Islet of Langerhans (tissue), 1 donor: Measurements from ENCODE around the gene TGM2.
"Not testable (repeated sequence)": the region's sequence is repeated elsewhere in the genome, so short reads cannot be mapped to it uniquely, and the experiment has no call there.

Experiments
- FAIRE-seq: peaks from one replicate; lab custom pipeline; 2011; peaks lifted over from hg19 to GRCh38; lab: Jason Lieb, UNC

TGM2 gene

DNA sequence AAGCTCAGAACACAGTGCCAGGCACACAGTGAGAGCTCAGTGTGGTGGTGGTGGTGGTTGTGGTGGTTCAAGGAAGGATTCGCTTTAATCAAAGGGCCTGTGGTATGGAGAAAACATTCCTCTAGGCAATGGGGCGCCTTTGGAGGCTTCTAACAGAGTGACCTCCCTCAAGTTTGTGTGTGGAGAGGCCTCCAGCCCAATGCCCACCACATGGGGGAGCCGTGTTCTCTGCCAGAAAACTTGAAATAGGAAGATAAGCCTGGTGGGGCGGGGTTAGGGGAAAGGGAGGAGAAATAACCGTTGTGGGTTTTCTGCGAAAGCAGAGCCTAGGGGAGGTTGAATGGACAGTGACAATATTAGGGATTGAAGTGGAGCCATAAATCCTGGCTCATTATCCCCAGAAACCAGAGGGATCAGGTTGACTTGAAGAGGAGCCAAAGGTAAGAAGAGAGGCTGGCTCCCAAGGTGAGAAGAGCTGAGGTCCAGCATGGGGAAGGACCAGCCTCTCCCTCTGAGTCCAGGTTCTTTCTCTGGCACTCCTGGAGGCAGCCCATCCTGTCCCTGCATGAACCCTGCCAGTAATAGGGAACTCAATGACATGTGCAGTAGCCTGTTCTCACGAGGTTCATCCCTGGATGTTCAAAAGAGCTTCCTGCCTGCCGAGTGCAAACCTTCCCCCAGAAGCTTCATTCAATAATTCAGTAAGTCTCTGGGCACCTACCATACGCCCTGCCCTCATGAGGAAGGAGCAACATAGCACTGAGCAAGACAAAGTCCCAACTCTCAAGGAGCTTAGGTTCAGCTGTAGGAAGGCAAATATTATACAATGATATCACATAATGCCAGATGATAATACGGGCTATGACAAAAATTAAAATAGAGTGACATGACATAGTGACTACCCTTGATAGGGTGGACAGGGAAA is 51.4 kb downstream of the TGM2 start:
- FAIRE-seq: no peak

DNA sequence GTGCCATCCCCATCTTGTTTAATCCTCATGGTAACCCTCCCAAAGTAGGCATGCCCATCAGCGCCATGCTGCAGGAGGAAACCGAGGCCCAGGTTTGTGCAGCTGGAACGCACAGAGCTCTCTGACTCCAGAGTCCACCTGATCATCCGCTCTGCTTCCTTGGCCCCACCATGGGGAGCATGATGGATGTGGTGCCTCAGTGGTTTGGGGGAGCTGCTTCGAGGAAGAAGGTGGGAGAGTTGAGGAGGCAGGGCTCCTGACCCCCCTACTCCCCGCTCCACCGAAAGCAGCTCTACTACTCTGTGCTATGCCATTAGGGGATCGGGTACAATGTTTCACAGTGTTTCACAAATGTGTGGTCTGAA is 52.2 kb downstream of the TGM2 start:
- FAIRE-seq: no peak

DNA sequence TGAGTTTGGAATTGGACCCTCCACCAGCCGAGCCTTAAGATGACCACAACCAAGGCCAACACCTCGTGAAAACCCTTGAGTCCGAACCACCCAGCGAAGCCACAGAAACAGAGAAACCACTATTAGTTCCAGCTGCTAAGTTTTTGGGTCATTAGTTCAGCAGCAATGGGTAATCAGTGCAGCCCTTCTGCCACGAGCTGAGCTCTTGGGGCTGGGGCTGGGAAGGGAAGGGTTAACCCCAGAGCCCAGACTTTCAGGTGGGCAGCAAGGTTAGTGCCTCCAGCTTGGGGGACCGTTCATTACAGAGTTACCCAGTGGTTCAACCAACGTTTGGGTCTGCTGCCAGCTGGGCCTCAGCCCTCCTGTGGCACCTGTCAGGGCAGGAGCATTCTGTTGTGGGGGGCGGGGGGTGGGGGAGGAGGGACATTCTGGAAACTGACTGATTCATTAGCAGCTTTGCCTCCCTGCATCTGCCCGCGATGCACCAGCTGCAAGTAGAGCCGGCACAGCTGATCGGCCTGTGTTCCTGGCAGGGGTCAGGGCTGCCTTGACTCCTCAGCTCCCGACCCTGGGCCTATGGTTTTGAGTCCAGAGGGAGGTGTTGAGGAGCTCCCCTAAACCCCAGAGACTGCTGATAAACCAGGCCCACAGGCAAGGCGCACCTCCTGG is 52.7 kb downstream of the TGM2 start:
- FAIRE-seq: no peak

DNA sequence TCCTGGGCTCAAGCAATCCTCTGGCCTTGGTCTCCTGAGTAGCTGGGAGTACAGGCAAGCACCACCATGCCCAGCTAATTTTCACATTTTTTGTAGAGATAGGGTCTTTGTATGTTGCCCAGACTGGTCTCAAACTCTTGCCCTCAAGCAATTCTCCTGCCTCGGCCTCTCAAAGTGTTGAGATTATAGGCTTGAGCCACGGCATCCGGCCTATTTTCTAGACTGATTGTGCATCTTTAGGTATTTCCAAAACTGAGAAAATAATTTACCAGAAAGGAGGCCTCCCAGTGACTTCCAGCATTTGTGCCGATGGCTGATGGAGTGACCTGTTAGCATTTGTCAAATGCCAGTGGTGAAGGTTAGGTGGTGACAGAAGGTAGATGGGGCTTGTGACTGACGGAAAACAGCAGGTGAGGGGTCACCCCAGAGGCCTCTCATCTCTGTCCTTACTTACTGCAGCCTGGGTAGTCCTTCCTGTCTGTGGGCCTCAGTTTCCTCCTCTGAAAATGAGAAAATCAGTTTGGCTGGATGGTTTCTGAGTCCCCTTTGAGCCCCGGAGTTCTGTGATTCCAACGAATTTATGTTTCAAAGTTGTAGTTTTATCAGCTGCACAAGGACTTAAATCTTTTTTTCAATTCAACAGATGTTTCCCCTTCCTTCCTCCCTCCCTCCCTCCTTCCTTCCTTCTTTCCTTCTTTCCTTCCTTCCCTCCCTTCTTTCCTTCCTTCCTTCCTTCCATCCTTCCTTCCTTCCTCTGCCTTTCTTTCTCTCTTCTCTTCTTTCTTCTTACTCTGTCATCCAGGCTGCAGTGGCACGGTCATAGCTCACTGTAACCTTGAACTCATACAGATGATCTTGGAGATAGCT is 53.5 kb downstream of the TGM2 start:
- FAIRE-seq: no peak

DNA sequence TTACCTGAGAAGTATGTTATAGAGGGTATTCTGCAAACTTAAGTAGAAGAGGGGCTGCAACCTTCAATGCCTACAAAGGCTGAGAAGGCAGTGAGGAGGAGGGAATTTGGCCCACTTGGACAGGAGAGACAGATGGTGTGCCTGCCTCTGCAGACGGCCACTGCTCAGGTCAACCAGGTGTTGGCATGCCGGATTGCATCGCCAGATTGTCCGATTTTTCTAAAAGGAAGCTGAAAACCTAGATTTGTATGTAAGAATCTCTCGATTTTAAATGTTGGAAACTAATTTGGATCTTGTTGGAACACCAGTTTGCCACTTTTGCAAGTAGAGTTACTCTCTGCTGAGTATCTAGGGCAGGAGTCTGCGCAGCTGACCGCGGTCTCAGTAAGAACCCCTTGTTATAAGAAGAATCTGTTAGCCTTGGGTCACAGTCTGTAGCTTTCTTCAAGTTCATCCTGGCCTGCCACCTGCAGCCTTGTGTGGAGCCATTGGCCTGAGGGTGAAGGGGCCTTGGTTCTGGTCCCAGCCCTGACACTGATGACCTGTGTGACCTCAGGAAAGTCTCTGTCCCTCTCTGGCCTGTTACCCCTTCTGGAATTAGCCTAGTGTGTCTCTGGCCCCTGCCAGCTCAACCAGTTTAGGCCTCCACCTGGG is 54.4 kb downstream of the TGM2 start:
- FAIRE-seq: no peak

DNA sequence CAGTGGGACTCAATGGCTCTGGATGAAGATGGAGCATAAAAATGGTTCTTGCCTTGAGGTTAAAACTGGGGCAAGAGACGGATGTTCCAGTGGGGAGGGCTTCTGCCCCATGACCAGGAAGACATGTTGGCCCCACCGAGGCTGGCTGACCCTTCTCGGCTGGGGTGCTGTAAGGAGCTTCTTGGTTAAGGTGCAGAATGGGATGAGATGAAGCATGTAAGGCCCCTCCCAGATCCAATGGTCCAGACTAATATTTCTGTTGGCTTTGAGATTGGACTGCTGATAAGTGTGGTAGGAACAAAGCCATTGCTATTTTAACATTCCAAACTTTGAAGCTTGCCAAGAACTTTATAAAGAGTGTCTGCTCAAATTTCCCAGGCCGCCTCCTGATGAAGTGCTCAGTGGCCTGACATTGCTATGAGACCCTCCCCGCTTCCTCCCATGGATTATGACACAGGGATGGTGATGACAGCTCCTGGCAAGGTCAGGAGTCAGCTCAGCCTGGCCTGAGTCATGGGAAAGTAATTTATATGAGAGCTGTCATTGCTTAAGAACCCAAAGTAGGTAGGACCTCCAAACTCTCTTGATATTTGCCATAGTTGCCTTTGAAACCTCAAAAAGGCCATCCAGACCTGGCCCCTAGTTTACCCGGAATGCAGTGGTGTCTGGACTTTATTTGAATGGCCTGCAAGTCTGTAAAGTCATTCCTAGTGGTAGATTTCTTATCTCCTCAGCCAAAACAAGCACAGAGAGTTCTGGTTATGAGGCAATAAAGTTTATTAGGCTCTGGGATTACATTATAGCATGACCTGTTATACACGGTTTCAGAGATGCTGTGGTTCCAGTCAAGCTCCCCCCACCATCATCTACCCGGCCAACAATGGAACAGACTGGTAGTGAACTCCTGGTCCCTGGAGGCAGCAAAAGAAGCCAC is 55.2 kb downstream of the TGM2 start:
- FAIRE-seq: no peak

DNA sequence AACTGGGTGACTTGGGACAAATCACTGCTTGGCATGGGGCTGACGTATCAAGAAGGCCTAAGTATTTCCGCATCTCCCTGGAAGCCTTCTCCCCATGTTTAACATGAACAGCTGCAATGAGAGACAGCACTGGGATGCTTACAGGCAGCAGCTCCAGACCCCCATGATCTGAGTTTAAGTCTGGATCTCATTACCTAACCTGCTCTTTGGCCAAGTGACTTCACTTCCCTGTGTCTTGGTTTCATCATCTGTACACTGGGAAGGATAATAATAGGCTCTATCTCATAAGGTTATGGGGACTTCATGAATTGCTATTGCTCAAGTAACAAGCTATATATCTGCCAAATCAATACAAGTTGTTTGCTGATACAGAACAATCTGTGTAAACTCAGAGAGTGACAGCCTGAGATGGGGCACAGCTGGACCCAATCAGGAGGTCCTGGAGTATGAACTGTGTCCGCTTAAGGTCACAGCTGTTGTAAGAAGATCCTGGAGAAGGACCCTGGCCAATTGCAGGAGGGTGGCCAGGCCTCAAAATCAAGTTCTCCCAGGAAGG is 56.0 kb downstream of the TGM2 start:
- FAIRE-seq: no peak

DNA sequence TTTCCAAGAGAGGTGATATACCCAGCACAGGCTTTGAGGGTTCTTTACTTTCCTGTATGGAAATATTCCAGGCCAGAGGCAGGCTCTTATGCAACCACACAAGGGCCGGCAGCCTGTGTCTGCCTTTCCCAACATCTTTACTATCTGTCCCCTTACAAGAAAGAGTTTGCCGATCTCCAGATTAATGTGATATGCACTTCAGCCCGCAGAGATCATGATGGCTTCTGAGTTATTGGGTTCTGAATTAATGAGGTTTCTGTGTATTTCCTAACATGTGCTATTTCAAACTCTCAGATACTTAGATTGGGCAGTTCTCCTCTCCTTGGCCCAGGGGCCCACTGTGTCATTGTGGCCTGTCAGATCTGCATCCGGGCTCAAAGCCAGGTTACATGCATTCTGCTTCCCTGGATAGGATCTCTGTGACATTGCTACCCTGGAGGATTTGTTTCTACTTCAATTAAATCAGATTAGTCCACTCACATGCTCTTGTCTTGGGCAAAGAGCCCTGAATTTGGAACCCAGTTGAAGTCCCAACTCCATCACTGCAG is 56.6 kb downstream of the TGM2 start:
- FAIRE-seq: no peak

DNA sequence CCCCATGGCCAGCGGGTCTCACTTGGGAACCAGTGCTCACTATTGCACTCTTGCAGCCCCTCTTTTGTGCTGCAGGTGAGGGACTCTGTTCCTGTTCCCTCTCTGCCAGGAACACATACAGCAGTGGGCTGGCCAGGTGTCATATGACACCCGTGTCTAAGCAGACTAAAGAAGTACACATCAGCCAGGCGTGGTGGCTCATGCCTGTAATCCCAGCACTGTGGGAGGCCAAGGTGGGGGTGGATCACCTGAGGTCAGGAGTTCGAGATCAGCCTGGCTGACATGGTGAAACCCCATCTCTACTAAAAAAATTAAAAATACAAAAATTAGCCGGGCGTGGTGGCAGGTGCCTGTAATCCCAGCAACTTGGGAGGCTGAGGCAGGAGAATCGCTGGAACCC is 57.2 kb downstream of the TGM2 start:
- not testable (repeated sequence) for FAIRE-seq

DNA sequence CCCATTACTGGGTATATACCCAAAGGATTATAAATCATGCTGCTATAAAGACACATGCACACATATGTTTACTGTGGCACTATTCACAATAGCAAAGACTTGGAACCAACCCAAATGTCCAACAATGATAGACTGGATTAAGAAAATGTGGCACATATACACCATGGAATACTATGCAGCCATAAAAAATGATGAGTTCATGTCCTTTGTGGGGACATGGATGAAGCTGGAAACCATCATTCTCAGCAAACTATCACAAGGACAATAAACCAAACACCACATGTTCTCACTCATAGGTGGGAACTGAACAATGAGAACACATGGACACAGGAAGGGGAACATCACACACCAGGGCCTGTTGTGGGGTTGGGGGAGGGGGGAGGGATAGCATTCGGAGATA is 57.7 kb downstream of the TGM2 start:
- FAIRE-seq: not testable (repeated sequence)

DNA sequence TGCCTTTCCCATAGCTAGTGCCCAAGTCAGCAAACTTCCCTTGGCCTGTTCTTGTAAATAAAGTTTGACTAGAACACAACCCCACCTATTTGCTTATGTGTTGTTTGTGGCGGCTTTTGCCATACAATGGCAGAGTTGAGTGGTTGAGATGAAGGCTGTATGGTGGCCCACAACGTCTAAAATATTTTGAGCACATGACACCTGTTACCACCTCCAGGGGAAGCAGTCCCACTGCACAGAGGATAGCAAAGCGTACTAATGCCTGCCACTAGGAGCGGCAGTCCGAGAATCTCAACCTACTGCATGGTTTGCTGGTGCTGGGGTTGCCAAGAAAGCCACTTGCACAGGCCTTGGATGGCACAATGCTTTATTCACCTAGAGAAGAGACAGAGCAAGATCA is 58.6 kb downstream of the TGM2 start:
- no peak for FAIRE-seq

DNA sequence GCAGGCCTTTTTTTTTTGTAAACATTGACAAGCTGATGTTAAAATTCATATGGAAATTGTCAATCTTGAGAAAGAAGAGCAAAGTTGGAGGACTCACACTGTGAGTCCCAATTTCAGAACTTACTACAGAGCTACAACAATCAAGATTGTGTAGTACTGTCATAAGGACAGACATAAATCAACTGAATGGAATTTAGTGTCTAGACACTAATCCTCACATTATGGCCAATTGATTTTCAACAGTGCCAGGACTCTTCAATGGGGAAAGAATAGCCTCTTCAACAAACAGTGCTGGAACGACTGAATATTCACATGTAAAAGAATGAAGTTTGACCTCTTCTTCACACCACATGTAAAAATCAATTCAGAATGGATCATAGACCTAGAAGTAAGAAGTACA is 60.8 kb downstream of the TGM2 start:
- FAIRE-seq: no peak

DNA sequence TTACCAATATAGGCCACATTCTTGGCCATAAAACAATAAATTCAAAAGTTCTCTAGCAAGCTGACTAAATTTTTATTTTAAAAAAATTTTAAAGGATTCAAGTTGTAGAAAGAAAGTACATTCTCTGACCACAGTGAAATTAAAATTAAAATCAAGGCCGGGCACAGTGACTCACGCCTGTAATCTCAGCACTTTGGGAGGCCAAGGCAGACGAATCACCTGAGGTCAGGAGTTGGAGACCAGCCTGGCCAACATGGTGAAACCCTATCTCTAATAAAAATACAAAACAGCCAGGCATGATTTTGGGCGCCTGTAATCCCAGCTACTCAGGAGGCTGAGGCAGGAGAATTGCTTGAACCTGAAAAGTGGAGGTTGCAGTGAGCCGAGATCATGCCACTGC is 62.9 kb downstream of the TGM2 start:
- FAIRE-seq: not testable (repeated sequence)

DNA sequence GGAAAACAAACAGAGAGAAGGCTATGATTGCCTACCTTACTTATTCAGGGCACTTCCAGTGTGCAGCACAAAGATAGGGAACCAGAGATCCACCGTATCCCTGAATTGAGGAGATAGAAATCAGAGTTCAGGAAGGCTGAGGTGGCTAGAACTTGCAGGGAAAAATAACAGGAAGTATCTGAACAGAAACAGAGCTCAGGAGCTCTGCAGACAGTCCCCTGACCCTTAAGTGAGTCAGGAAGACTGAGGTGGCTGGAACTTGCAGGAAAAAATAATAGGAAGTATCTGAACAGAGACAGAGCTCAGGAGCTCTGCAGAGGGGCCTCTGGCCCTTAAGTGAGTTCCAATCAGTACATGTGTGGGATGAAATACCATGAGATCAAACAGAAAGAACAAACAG is 66.1 kb downstream of the TGM2 start:
- FAIRE-seq: no peak

DNA sequence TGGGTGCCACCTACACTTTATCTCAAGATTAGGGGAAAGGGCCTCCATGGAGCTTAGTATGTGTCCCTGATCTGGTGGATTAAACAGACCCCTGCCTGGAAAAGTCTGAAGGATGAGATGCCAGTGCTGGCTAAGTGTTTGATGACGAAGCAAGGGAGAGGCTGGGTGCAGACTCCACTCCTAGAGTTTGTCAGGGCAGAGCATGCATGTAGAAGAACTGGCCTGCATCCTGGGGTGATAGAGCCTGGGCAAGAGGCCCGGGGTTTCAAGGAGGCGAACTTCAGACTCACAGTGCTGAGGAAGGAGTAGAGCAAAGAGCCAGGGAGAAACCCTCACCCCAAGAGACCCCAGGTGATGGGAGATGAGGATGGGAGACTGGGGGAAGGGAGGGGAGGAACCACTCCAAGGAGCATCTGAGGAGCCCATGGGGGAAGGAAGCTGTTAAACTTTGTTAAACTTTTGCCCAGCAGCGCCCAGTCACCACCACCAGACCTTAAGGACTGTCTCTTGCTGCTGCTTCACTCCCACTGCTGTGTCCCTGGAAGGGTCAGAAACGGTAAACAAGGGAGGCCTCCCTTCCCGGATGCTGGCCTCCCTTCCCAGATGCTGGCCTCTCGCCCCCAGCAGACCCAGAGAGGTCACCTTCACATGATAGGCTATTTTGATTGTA is 69.9 kb downstream of the TGM2 start:
- FAIRE-seq: no peak

DNA sequence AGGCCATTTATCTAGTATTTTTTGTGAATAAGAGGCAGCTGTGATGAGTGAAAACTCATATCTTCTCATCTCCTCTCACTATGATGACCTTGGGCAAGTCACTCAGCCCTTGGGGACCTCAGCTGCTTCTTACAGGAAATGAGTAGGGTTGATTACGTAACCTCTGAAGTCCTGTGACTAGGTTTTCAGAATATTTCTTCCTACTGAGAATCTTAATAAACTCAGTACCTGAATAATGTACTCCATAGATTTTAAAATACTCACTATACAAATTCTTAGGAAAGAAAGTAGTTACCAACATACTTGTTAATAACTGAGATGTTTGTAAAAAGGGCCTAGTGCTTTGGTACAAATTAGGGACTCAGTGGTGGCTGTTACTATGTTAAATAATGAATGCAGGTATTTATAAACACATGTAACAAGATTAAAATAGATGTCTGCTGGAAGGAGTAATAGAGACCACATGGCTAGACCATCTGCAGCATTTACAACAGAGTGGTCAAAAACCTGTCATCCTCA is 70.6 kb downstream of the TGM2 start:
- FAIRE-seq: no peak

DNA sequence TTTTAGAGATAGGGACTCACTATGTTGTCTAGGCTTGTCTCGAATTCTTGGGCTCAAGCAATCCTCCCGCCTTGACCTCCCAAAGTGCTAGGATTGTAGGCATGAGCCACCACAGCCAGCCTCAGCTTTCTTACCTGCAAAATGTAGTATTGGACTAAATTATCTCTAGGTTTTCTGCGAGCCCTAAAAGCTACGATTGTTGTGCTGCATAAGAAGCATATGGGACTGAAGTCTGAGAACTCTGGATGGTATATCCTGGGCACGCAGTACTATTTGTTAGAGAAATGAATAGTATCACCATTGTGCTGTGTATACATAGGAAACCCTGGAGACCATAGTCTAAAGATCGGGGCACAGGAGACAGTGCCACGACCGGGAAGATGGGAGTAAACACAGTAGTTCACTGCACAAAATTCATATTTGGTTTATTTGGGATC is 71.4 kb downstream of the TGM2 start:
- no peak for FAIRE-seq

DNA sequence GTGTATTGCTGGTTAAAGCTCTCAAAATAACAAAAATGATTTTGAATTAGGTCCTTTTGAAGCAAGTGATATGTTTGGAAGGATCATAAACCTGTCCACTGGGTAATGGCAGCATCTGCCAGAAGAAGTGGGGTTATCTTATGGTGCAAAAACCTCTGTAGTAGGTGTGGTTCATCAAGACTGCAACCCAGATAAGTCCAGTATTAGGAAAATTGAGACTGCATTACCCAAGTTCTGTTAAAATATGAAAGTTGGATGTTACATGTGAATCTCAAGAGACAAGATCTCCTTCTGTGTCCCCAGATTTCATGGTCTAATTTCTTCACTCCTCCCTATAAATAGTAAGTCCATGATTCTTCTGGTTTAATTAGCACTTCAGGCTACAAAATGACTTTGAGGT is 72.2 kb downstream of the TGM2 start:
- no peak for FAIRE-seq

DNA sequence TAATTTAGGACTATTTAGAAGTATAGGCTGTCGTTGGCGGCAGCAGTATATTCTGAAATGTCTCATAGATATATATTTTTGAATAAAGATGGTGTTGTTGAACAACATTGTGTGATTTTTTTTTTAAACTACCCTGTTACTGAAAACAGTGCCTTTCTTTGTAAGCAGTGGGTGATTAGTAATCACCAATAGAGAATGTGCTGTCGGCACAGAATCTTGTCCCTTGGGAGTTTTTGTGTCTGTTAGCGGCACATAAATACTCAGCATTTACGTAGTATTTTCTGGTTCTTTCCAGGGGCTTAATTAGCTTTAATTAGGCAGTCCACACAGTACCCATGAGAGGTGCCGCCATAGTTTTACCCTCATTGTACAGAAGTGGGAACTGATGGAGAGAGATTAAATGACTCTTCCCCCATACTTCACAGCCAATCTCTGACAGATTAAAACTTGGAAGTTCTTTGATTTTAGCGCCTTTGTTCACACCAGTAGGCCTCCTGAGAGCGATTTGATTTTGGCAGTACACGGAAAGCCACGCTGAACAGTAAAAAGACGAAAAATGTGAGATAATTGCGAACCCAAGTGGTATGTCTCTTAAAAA is 72.7 kb downstream of the TGM2 start:
- FAIRE-seq: no peak
